ENCODE results near the gene PLCB1.

PLCB1 gene

DNA sequence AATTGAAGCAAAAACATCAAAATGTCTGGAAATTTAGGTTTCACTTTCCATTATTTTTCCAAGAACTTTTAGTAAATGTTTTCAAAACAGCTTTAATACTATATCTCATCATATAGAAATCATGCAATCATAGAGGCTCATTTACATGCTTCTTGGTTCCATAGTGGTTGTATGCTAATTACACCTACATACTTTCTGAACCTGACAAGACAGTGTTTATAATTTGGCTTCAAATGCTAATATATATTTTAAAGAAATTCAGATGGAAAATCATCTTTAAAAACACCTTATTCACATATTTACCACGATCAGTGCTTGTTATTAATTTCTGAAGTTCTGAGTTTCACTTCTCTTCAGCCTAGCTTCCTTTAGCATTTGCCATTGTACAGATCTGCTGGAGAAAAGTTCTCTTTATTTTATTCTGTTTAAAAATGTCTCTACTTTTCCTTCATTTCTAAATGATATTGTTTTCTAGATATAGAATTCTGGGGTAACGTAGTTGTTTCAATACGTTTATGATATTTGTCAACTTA is 89.9 kb downstream of the PLCB1 start:
- Histone ChIP-seq H3K9me3 (ENCODE audit: control insufficient read depth, insufficient read depth, low read length) (no peaks in the 10 kb centered on the region), H4K20me1 (ENCODE audit: control insufficient read depth, insufficient read depth, low read depth, low read length) (no peaks in the 10 kb centered on the region), H3K79me2 (ENCODE audit: control insufficient read depth, low read length) (no peaks in the 10 kb centered on the region), H3K27ac (ENCODE audit: low read depth, low read length) (no peak overlapping the region), H3K4me1 (ENCODE audit: control insufficient read depth, low read length) (no peaks in the 10 kb centered on the region), H3F3A (ENCODE audit: control insufficient read depth, insufficient read depth) (no peaks in the 10 kb centered on the region), H3K9me2 (replicated peaks; ENCODE audit: control insufficient read depth, low read length) (no peaks in the 10 kb centered on the region; the same call in 1 of the 2 replicates), H3K27me3 (ENCODE audit: control insufficient read depth, low read length) (no peaks in the 10 kb centered on the region), H3K36me3 (ENCODE audit: control insufficient read depth, low read length) (no peaks in the 10 kb centered on the region), H3K4me3 (ENCODE audit: low read length) (no peak overlapping the region), H3K4me2 (ENCODE audit: low read length) (no peak overlapping the region)
- no peak for TF ChIP-seq EZH2phosphoT487 (IDR thresholded peaks at IDR 0.05; ENCODE audit: borderline replicate concordance, low read length)
- TF ChIP-seq, protein P1, sequence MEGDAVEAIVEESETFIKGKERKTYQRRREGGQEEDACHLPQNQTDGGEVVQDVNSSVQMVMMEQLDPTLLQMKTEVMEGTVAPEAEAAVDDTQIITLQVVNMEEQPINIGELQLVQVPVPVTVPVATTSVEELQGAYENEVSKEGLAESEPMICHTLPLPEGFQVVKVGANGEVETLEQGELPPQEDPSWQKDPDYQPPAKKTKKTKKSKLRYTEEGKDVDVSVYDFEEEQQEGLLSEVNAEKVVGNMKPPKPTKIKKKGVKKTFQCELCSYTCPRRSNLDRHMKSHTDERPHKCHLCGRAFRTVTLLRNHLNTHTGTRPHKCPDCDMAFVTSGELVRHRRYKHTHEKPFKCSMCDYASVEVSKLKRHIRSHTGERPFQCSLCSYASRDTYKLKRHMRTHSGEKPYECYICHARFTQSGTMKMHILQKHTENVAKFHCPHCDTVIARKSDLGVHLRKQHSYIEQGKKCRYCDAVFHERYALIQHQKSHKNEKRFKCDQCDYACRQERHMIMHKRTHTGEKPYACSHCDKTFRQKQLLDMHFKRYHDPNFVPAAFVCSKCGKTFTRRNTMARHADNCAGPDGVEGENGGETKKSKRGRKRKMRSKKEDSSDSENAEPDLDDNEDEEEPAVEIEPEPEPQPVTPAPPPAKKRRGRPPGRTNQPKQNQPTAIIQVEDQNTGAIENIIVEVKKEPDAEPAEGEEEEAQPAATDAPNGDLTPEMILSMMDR (IDR thresholded peaks at IDR 0.05; ENCODE audit: low read depth, low read length, poor library complexity, severe bottlenecking), result no peak

DNA sequence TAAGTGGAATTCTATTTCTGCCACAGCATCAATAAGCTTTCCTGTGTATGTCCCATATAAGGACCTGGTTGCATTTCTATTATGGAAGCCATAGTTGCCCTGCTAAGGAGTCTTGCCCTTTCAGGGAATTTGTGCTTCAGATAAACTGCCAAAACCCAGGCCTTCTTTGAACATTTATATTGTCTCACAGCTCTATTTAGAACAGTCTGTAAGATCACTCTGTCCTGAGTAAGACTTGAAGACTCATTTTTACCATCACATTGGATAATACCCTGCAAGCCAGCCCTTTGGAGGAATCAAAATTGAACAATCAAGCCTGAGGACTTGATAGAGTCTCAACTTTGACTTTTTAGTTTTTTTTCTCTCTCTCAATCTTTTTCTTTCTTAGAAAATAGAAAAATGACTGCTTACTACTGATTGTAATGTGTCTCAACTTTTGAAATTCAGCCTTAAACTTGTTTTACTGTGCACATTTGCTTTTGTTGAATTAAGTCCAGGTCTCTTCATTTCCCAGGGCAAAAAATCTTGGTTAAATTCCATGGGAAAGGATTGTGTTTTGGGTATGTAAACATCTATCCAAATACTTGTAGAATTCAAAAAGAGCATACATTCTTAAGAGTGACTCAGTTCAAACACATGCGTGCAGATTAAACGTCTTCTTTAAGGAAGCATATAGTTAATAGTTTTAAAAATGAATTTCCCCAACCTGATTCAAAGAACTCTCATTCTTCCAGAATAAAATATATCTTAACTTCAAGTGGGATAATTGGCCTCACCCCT is 91.2 kb downstream of the PLCB1 start:
- TF ChIP-seq, protein P1 (IDR thresholded peaks at IDR 0.05; ENCODE audit: low read depth, low read length, poor library complexity, severe bottlenecking), result no peak
- TF ChIP-seq EZH2phosphoT487 (IDR thresholded peaks at IDR 0.05; ENCODE audit: borderline replicate concordance, low read length), result no peak
- H3K27me3 ChIP-seq (ENCODE audit: control insufficient read depth, low read length), result no peaks in the 10 kb centered on the region
- no peaks in the 10 kb centered on the region; the same call in 1 of the 2 replicates for H3K9me2 ChIP-seq (replicated peaks; ENCODE audit: control insufficient read depth, low read length)
- H4K20me1 ChIP-seq (ENCODE audit: control insufficient read depth, insufficient read depth, low read depth, low read length), result no peaks in the 10 kb centered on the region
- H3K79me2 ChIP-seq (ENCODE audit: control insufficient read depth, low read length), result no peaks in the 10 kb centered on the region
- H3K27ac ChIP-seq (ENCODE audit: low read depth, low read length), result no peak overlapping the region
- H3K36me3 ChIP-seq (ENCODE audit: control insufficient read depth, low read length), result no peaks in the 10 kb centered on the region
- H3K4me1 ChIP-seq (ENCODE audit: control insufficient read depth, low read length), result no peaks in the 10 kb centered on the region
- no peaks in the 10 kb centered on the region for H3F3A ChIP-seq (ENCODE audit: control insufficient read depth, insufficient read depth)
- no peaks in the 10 kb centered on the region for H3K9me3 ChIP-seq (ENCODE audit: control insufficient read depth, insufficient read depth, low read length)
- H3K4me2 ChIP-seq (ENCODE audit: low read length), result no peak overlapping the region
- no peak overlapping the region for H3K4me3 ChIP-seq (ENCODE audit: low read length)

DNA sequence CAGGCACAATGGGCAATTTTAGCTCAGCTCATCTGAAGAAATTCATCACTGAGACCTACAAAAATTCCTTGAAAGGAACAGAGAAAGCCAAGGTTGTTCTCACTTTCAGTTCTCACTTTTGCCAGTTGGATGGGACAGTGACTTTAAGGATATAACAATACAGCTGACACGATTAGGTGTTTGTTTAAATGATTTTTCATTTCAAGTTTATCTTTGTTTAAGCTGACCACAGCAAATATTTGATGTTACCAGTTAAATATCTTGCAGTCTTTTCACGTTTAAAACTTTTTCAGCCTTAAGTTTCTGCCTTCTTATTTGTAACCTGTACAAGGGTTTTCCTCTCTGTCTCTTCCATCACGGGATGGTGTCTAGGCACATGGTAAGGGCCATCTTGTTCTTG is 93.6 kb downstream of the PLCB1 start:
- Histone ChIP-seq H4K20me1 (ENCODE audit: control insufficient read depth, insufficient read depth, low read depth, low read length) (no peaks in the 10 kb centered on the region), H3K79me2 (ENCODE audit: control insufficient read depth, low read length) (no peaks in the 10 kb centered on the region), H3K36me3 (ENCODE audit: control insufficient read depth, low read length) (no peaks in the 10 kb centered on the region), H3K4me1 (ENCODE audit: control insufficient read depth, low read length) (no peaks in the 10 kb centered on the region), H3K9me3 (ENCODE audit: control insufficient read depth, insufficient read depth, low read length) (no peaks in the 10 kb centered on the region), H3K4me3 (ENCODE audit: low read length) (no peak overlapping the region), H3K9me2 (replicated peaks; ENCODE audit: control insufficient read depth, low read length) (no peaks in the 10 kb centered on the region; the same call in 1 of the 2 replicates), H3K27me3 (ENCODE audit: control insufficient read depth, low read length) (no peaks in the 10 kb centered on the region), H3F3A (ENCODE audit: control insufficient read depth, insufficient read depth) (no peaks in the 10 kb centered on the region), H3K4me2 (ENCODE audit: low read length) (no peak overlapping the region), H3K27ac (ENCODE audit: low read depth, low read length) (no peak overlapping the region)
- TF ChIP-seq, protein P1 (IDR thresholded peaks at IDR 0.05; ENCODE audit: low read depth, low read length, poor library complexity, severe bottlenecking), result no peak
- no peak for TF ChIP-seq EZH2phosphoT487 (IDR thresholded peaks at IDR 0.05; ENCODE audit: borderline replicate concordance, low read length)
